ENCODE data around the gene LTN1. TPM values are rescaled to one million over a fixed set of nuclear protein-coding genes. Genes with fewer than 3 reads are reported as not detected.

Gene LTN1
- polyA plus RNA-seq, 4 donors, result 3.0 to 21.1 (median 5.8) TPM

GRCh38 chr21:28899220-28899619 is 93.5 kb downstream of the LTN1 start:
- no peak overlapping the region for H3K4me3 ChIP-seq (ENCODE audit: low read depth in 1 of 3, low read length in 3 of 3)
- peaks cover 0 to 4% of the 10 kb centered on the region in 2 donors for H3K9me3 ChIP-seq (ENCODE audit: control insufficient read depth in 2 of 2, insufficient read depth in 1 of 2, low read depth in 1 of 2, low read length in 1 of 2)
- H3K27ac ChIP-seq (ENCODE audit: low read depth in 1 of 3, low read length in 2 of 3), result no peak overlapping the region
- 54 to 70% (median 55%) methylated on average over 3 of the region's 3 CpGs for WGBS, 3 donors
- no peaks in the 10 kb centered on the region for H3K4me1 ChIP-seq (ENCODE audit: control insufficient read depth in 3 of 3, insufficient read depth in 2 of 3, low read depth in 1 of 3, low read length in 2 of 3)
- no peaks in the 10 kb centered on the region for H3K36me3 ChIP-seq (ENCODE audit: control insufficient read depth in 3 of 3, insufficient read depth in 2 of 3, low read depth in 1 of 3, low read length in 3 of 3)
- FAIRE-seq (no peak), DNase-seq (no peak)
- no peaks in the 10 kb centered on the region for H3K27me3 ChIP-seq (ENCODE audit: control insufficient read depth in 3 of 3, insufficient read depth in 3 of 3, low read length in 3 of 3)

- Histone ChIP-seq H3K4me3 (ENCODE audit: low read depth in 1 of 3, low read length in 3 of 3) (no peak overlapping the region), H3K4me1 (ENCODE audit: control insufficient read depth in 3 of 3, insufficient read depth in 2 of 3, low read depth in 1 of 3, low read length in 2 of 3) (no peaks in the 10 kb centered on the region), H3K9me3 (ENCODE audit: control insufficient read depth in 2 of 2, insufficient read depth in 1 of 2, low read depth in 1 of 2, low read length in 1 of 2) (peaks cover 0 to 4% of the 10 kb centered on the region in 2 donors), H3K27ac (ENCODE audit: low read depth in 1 of 3, low read length in 2 of 3) (no peak overlapping the region), H3K27me3 (ENCODE audit: control insufficient read depth in 3 of 3, insufficient read depth in 3 of 3, low read length in 3 of 3) (no peaks in the 10 kb centered on the region), H3K36me3 (ENCODE audit: control insufficient read depth in 3 of 3, insufficient read depth in 2 of 3, low read depth in 1 of 3, low read length in 3 of 3) (no peaks in the 10 kb centered on the region)
- FAIRE-seq, result no peak
- 74 to 82% (median 77%) methylated on average over 3 of the region's 3 CpGs for WGBS, 3 donors
- no peak for DNase-seq
Measured at GRCh38 chr21:28893687-28894086, 99.0 kb downstream of the LTN1 start.

- H3K4me3 ChIP-seq (ENCODE audit: low read depth in 1 of 3, low read length in 3 of 3), result no peak overlapping the region
- 75 to 78% (median 75%) methylated on average over 6 of the region's 6 CpGs for WGBS, 3 donors
- H3K9me3 ChIP-seq (ENCODE audit: control insufficient read depth in 2 of 2, insufficient read depth in 1 of 2, low read depth in 1 of 2, low read length in 1 of 2), result peaks cover 0 to 4% of the 10 kb centered on the region in 2 donors
- no peak for DNase-seq
- H3K4me1 ChIP-seq (ENCODE audit: control insufficient read depth in 3 of 3, insufficient read depth in 2 of 3, low read depth in 1 of 3, low read length in 2 of 3), result no peaks in the 10 kb centered on the region
- FAIRE-seq, result no peak
- H3K27me3 ChIP-seq (ENCODE audit: control insufficient read depth in 3 of 3, insufficient read depth in 3 of 3, low read length in 3 of 3), result peaks cover 0 to 2% (median 0%) of the 10 kb centered on the region in 3 donors
- H3K27ac ChIP-seq (ENCODE audit: low read depth in 1 of 3, low read length in 2 of 3), result no peak overlapping the region
- H3K36me3 ChIP-seq (ENCODE audit: control insufficient read depth in 3 of 3, insufficient read depth in 2 of 3, low read depth in 1 of 3, low read length in 3 of 3), result no peaks in the 10 kb centered on the region
Measured at GRCh38 chr21:28892199-28893111, 100.2 kb downstream of the LTN1 start.

GRCh38 chr21:28885853-28886177 is 106.9 kb downstream of the LTN1 start:
- Histone ChIP-seq H3K36me3 (ENCODE audit: control insufficient read depth in 3 of 3, insufficient read depth in 2 of 3, low read depth in 1 of 3, low read length in 3 of 3) (peaks cover 2 to 4% (median 4%) of the 10 kb centered on the region in 3 donors), H3K4me1 (ENCODE audit: control insufficient read depth in 3 of 3, insufficient read depth in 2 of 3, low read depth in 1 of 3, low read length in 2 of 3) (peaks cover 0 to 5% (median 0%) of the 10 kb centered on the region in 3 donors), H3K4me3 (ENCODE audit: low read depth in 1 of 3, low read length in 3 of 3) (no peak overlapping the region), H3K27ac (ENCODE audit: low read depth in 1 of 3, low read length in 2 of 3) (no peak overlapping the region), H3K27me3 (ENCODE audit: control insufficient read depth in 3 of 3, insufficient read depth in 3 of 3, low read length in 3 of 3) (peaks cover 0 to 2% (median 0%) of the 10 kb centered on the region in 3 donors), H3K9me3 (ENCODE audit: control insufficient read depth in 2 of 2, insufficient read depth in 1 of 2, low read depth in 1 of 2, low read length in 1 of 2) (no peaks in the 10 kb centered on the region)
- no peak for FAIRE-seq
- WGBS, 3 donors, result 85 to 92% (median 89%) methylated on average over 6 of the region's 6 CpGs
- no peak for DNase-seq

GRCh38 chr21:28884976-28885852 is 107.5 kb downstream of the LTN1 start:
- no peak for FAIRE-seq
- Histone ChIP-seq H3K4me1 (ENCODE audit: control insufficient read depth in 3 of 3, insufficient read depth in 2 of 3, low read depth in 1 of 3, low read length in 2 of 3) (peaks cover 0 to 5% (median 0%) of the 10 kb centered on the region in 3 donors), H3K36me3 (ENCODE audit: control insufficient read depth in 3 of 3, insufficient read depth in 2 of 3, low read depth in 1 of 3, low read length in 3 of 3) (peaks cover 2 to 7% (median 4%) of the 10 kb centered on the region in 3 donors), H3K9me3 (ENCODE audit: control insufficient read depth in 2 of 2, insufficient read depth in 1 of 2, low read depth in 1 of 2, low read length in 1 of 2) (no peaks in the 10 kb centered on the region), H3K27ac (ENCODE audit: low read depth in 1 of 3, low read length in 2 of 3) (peak overlapping the region; percentile 85 to 97 (median 92)), H3K27me3 (ENCODE audit: control insufficient read depth in 3 of 3, insufficient read depth in 3 of 3, low read length in 3 of 3) (peaks cover 0 to 2% (median 0%) of the 10 kb centered on the region in 3 donors), H3K4me3 (ENCODE audit: low read depth in 1 of 3, low read length in 3 of 3) (peak overlapping the region; percentile 40 to 56 (median 55))
- WGBS, 3 donors, result 4 to 5% (median 4%) methylated on average over 47 of the region's 47 CpGs
- DNase-seq, result peak; percentile 90 to 96

- peaks cover 0 to 5% (median 0%) of the 10 kb centered on the region in 3 donors for H3K4me1 ChIP-seq (ENCODE audit: control insufficient read depth in 3 of 3, insufficient read depth in 2 of 3, low read depth in 1 of 3, low read length in 2 of 3)
- H3K9me3 ChIP-seq (ENCODE audit: control insufficient read depth in 2 of 2, insufficient read depth in 1 of 2, low read depth in 1 of 2, low read length in 1 of 2), result no peaks in the 10 kb centered on the region
- no peak for FAIRE-seq
- peak overlapping the region; percentile 40 to 56 (median 55) for H3K4me3 ChIP-seq (ENCODE audit: low read depth in 1 of 3, low read length in 3 of 3)
- peak overlapping the region; percentile 85 to 97 (median 92) for H3K27ac ChIP-seq (ENCODE audit: low read depth in 1 of 3, low read length in 2 of 3)
- WGBS, 3 donors, result 11 to 21% (median 17%) methylated on average over 3 of the region's 3 CpGs
- peak in 1 of 2 donors; percentile 4 for DNase-seq
- peaks cover 0 to 2% (median 0%) of the 10 kb centered on the region in 3 donors for H3K27me3 ChIP-seq (ENCODE audit: control insufficient read depth in 3 of 3, insufficient read depth in 3 of 3, low read length in 3 of 3)
- H3K36me3 ChIP-seq (ENCODE audit: control insufficient read depth in 3 of 3, insufficient read depth in 2 of 3, low read depth in 1 of 3, low read length in 3 of 3), result peaks cover 2 to 7% (median 4%) of the 10 kb centered on the region in 3 donors
Measured at GRCh38 chr21:28884481-28884880, 108.2 kb downstream of the LTN1 start.

GRCh38 chr21:28883931-28884330 is 108.7 kb downstream of the LTN1 start:
- peak in 1 of 2 donors; percentile 9 for DNase-seq
- FAIRE-seq, result no peak
- Histone ChIP-seq H3K4me1 (ENCODE audit: control insufficient read depth in 3 of 3, insufficient read depth in 2 of 3, low read depth in 1 of 3, low read length in 2 of 3) (peaks cover 0 to 5% (median 0%) of the 10 kb centered on the region in 3 donors), H3K36me3 (ENCODE audit: control insufficient read depth in 3 of 3, insufficient read depth in 2 of 3, low read depth in 1 of 3, low read length in 3 of 3) (peaks cover 2 to 12% (median 4%) of the 10 kb centered on the region in 3 donors), H3K9me3 (ENCODE audit: control insufficient read depth in 2 of 2, insufficient read depth in 1 of 2, low read depth in 1 of 2, low read length in 1 of 2) (no peaks in the 10 kb centered on the region), H3K27me3 (ENCODE audit: control insufficient read depth in 3 of 3, insufficient read depth in 3 of 3, low read length in 3 of 3) (peaks cover 0 to 2% (median 0%) of the 10 kb centered on the region in 3 donors), H3K4me3 (ENCODE audit: low read depth in 1 of 3, low read length in 3 of 3) (no peak overlapping the region), H3K27ac (ENCODE audit: low read depth in 1 of 3, low read length in 2 of 3) (no peak overlapping the region)

GRCh38 chr21:28882345-28882744 is 110.3 kb downstream of the LTN1 start:
- 46 to 80% (median 52%) methylated on average over 2 of the region's 2 CpGs for WGBS, 3 donors

More at GRCh38 chr21:28882345-28882744, 110.3 kb downstream of the LTN1 start:
- Histone ChIP-seq H3K4me3 (ENCODE audit: low read depth in 1 of 3, low read length in 3 of 3) (no peak overlapping the region), H3K4me1 (ENCODE audit: control insufficient read depth in 3 of 3, insufficient read depth in 2 of 3, low read depth in 1 of 3, low read length in 2 of 3) (peaks cover 0 to 5% (median 0%) of the 10 kb centered on the region in 3 donors), H3K27me3 (ENCODE audit: control insufficient read depth in 3 of 3, insufficient read depth in 3 of 3, low read length in 3 of 3) (no peaks in the 10 kb centered on the region), H3K9me3 (ENCODE audit: control insufficient read depth in 2 of 2, insufficient read depth in 1 of 2, low read depth in 1 of 2, low read length in 1 of 2) (no peaks in the 10 kb centered on the region), H3K27ac (ENCODE audit: low read depth in 1 of 3, low read length in 2 of 3) (no peak overlapping the region), H3K36me3 (ENCODE audit: control insufficient read depth in 3 of 3, insufficient read depth in 2 of 3, low read depth in 1 of 3, low read length in 3 of 3) (peaks cover 2 to 12% (median 4%) of the 10 kb centered on the region in 3 donors)
- DNase-seq, result no peak
- FAIRE-seq, result no peak

Data from small intestine (tissue), 7 donors.